ENCODE results near the gene USH1G.
"Not testable (repeated sequence)": the region's sequence is repeated elsewhere in the genome, so short reads cannot be mapped to it uniquely, and the experiment has no call there.

The USH1G gene

GRCh38 chr17:74916851-74917199, 6.2 kb downstream of the USH1G start:
- DNase-seq (ENCODE audit: low read depth): no peak
- TF ChIP-seq, protein P1, sequence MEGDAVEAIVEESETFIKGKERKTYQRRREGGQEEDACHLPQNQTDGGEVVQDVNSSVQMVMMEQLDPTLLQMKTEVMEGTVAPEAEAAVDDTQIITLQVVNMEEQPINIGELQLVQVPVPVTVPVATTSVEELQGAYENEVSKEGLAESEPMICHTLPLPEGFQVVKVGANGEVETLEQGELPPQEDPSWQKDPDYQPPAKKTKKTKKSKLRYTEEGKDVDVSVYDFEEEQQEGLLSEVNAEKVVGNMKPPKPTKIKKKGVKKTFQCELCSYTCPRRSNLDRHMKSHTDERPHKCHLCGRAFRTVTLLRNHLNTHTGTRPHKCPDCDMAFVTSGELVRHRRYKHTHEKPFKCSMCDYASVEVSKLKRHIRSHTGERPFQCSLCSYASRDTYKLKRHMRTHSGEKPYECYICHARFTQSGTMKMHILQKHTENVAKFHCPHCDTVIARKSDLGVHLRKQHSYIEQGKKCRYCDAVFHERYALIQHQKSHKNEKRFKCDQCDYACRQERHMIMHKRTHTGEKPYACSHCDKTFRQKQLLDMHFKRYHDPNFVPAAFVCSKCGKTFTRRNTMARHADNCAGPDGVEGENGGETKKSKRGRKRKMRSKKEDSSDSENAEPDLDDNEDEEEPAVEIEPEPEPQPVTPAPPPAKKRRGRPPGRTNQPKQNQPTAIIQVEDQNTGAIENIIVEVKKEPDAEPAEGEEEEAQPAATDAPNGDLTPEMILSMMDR (conservative IDR thresholded peaks at IDR 0.05; ENCODE audit: control insufficient read depth, insufficient read depth, low read depth, low read length): no peak
- H3K4me3 ChIP-seq (ENCODE audit: control insufficient read depth, low read depth, low read length): no peak overlapping the region

DNA sequence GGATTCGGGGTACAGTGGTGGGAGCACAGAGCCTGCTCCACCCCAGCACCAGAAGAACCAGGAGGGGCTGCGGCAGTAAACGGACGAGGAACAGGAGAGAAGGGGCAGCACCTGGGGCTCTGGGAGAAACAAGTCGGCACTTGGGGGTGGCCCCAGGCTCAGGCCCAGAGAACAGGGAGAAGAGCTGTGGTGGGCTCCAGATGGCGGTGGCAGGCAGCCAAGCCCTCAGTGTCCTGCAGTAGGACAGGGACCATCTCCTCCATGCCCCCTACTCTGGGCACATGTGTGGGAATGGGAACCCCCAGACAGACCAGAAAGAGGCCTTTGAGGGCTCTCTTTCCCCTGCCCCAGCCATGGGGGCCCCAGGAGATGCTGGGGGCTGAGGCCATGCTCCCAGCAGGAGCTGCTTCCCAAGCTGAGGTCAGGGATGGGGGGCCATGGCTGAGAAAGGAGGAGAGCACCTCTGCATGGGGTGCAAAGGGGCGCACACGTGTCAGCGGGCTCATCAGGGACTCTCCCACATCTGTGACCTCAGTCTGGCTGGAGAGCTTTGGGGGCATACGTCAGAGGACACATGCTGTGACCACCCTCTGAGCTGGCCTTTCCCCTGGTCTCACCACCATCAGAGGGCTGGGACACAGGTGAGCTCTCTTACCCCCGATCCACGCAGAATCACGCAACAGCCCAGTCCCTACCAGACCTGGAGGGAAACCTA, 6.8 kb downstream of the USH1G start:
- H3K4me3 ChIP-seq (ENCODE audit: control insufficient read depth, low read depth, low read length): no peak overlapping the region
- no peak for DNase-seq (ENCODE audit: low read depth)
- TF ChIP-seq, protein P1 (conservative IDR thresholded peaks at IDR 0.05; ENCODE audit: control insufficient read depth, insufficient read depth, low read depth, low read length): no peak

GRCh38 chr17:74911423-74911822, 11.6 kb downstream of the USH1G start:
- H3K4me3 ChIP-seq (ENCODE audit: control insufficient read depth, low read depth, low read length); DNase-seq (ENCODE audit: low read depth): not testable (repeated sequence)

- H3K4me3 ChIP-seq (ENCODE audit: control insufficient read depth, low read depth, low read length); DNase-seq (ENCODE audit: low read depth): not testable (repeated sequence)
Observed at GRCh38 chr17:74909097-74909496, 14.0 kb downstream of the USH1G start.

DNA sequence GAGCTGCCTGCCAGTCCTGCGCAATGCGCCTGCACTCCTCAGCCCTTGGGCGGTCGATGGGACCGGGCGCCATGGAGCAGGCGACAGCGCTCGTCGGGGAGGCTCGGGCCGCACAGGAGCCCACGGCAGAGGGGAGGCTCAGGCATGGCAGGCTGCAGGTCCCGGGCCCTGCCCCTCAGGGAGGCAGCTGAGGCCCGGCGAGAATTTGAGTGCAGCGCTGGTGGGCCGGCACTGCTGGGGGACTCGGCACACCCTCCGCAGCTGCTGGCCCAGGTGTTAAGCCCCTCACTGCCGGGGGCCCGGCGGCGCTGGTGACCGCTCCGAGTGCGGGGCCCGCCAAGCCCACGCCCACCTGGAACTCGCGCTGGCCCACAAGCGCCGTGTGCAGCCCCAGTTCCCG, 16.0 kb downstream of the USH1G start:
- no peak overlapping the region for H3K4me3 ChIP-seq (ENCODE audit: control insufficient read depth, low read depth, low read length)
- TF ChIP-seq, protein P1 (conservative IDR thresholded peaks at IDR 0.05; ENCODE audit: control insufficient read depth, insufficient read depth, low read depth, low read length): no peak

DNA sequence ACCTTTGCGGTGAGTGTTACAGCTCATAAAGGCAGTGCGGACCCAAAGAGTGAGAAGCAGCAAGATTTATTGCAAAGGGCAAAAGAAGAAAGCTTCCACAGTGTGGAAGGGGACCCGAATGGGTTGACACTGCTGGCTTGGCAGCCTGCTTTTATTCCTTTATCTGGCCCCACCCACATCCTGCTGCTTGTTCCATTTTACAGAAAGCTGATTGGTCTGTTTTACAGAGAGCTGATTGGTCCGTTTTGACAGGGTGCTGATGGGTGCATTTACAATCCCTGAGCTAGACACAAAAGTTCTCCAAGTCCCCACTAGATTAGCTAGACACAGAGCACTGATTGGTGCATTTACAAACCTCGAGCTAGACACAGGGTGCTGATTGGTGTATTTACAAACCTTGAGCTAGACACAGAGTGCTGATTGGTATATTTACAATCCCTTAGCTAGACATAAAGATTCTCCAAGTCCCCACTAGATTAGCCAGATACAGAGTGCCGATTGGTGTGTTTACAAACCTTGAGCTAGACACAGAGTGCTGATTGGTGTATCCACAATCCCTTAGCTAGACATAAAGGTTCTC, 16.8 kb downstream of the USH1G start:
- H3K4me3 ChIP-seq (ENCODE audit: control insufficient read depth, low read depth, low read length); DNase-seq (ENCODE audit: low read depth): not testable (repeated sequence)

More for the DNA sequence above, 16.0 kb downstream of the USH1G start:
- DNase-seq (ENCODE audit: low read depth): no peak

GRCh38 chr17:74904687-74905409, 18.2 kb downstream of the USH1G start:
- TF ChIP-seq, protein P1 (conservative IDR thresholded peaks at IDR 0.05; ENCODE audit: control insufficient read depth, insufficient read depth, low read depth, low read length): no peak
- no peak for DNase-seq (ENCODE audit: low read depth)
- H3K4me3 ChIP-seq (ENCODE audit: control insufficient read depth, low read depth, low read length): no peak overlapping the region

- H3K4me3 ChIP-seq (ENCODE audit: control insufficient read depth, low read depth, low read length): no peak overlapping the region
- TF ChIP-seq, protein P1 (conservative IDR thresholded peaks at IDR 0.05; ENCODE audit: control insufficient read depth, insufficient read depth, low read depth, low read length): no peak
- no peak for DNase-seq (ENCODE audit: low read depth)
Observed at GRCh38 chr17:74903671-74904070, 19.4 kb downstream of the USH1G start.

Measured in fibroblast of mammary gland (primary cell).